ENCODE results near the gene ATP10D.
"Not testable (repeated sequence)": the region's sequence is repeated elsewhere in the genome, so short reads cannot be mapped to it uniquely, and the experiment has no call there.

The ATP10D gene

DNA sequence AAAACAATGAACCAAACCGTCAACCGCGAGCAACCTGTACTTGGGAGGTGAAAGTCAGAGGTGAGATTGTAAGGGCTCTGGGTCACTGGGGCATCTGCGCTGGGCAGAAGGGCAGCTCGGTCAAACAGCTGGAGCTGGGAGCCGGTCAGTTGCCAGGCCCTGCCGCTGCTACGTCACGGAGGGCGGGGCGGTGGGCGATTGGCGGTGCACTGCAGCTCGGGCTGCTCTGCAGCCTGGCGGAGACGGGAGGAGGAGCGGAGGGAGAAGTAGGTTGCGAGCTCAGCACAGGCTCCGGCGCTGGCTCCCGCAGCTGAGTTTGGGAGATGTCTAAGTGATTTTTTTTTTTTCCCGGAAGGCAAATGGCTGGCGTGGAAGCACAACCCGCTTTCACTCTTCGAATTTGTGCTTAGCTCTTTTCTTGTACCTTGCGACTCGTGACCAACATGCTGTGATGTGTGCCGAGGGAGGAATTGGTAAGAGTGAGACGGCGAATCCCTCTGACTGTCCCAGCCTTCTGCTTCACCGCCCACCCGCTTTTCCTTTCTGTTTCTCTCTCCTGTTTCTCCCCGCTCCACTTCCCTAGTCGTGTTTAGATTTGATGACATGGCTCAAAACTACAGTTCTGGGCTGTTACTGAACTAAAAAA, at the start of gene ATP10D:
ATP10D (plus strand) TSS at position 229 of the 646 bp plus-strand sequence. CDS start 27,266 bp downstream, outside the sequence.
- DNase-seq = peak; percentile 75

DNA sequence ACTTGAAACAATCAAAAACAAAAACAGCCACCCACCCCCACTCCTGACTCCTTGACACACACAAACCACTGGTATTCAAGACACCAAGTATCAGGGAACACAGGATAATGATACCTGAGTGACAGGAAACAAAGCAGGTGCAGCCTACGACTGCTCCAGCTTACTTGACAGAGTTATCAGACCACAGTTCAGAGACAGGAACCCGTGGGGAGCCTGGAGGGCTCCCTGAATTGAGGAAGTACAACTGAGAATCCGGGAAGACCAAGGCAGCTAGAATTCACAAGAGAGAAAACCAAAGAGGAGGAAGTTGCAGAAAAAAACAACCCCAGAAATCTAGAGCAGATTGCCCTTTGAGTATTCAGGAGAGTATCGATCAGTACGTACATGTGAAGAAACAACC, 42.1 kb upstream of the ATP10D start:
- peak; percentile 78 for DNase-seq

- no peak for DNase-seq
Measured at GRCh38 chr4:47444031-47444430, 41.0 kb upstream of the ATP10D start.

DNA sequence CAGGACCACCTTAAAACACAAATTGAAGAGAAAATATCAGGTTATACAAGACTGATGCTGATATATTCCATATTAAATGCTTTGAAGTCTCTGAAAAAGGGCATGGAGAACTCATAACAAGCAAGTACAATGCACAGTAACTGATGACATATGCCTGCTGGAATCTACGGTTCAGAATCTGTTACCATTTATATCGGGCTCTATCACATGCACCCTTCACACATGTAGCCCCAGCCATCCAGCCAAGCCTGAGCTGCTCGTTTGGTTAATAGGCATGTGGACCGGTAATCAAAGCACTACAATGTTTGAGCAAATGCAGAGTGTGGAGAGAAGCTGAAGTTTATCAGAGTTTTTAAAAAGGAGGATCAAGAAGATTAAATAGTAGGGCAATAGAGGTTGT, 33.4 kb upstream of the ATP10D start:
- no peak for DNase-seq

DNA sequence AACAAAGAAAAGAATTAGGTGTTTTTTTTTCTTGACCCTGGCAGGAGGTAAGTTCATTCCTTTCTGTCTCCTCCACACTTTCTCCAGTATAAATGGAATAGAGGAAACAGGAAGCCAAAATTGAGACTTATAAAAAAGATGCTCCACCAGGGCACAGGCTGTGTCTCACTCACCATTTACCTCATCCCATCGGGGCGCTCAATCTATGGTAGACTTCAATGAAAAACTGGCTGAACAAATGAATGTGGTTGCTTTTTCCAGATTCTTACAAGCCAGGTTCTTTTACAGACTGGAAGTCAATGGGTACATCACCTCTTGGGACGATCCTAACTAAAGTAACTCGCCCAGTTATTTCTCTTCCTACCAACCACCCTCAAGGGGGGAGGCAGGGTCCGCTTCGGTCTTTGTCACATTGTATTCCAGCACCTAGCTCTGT, 22.3 kb upstream of the ATP10D start:
- no peak for DNase-seq

DNA sequence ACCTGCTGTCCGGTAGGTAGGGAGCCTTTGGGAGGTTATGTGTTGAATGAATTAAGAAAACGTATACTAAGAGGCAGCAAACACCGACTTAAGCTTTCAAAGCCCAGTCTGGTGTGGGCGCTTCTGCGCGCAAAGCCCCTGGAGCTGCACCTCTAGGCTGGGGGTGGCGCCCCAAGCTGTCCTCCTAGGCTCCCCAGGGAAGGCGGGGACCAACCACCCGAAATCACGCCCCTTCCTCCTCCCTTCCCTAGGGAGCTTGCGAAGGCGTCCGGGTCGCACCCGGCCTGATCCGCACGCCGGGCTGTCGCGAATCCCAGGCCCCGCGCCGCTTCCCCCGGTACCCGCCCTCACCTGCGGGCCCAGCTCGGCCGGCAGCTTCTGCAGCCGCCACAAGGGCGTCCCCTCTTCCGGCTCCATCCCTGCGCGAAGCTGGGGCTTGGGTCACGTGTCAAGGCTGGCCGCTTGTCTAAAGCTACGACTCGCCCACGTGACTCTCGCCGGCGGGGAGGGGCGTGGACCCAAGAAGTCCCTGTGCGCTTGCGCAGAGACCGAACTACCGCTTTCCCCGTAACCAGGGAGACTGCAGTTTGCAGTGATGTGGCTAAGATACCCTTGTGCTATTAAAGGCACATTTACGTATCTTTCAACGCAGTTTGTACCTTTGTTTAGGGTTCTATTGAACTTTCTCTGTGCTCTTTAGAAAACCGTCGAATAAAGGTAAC, 21.7 kb upstream of the ATP10D start, which contains the start of gene COMMD8:
COMMD8 (minus strand) TSS at position 468 of the 722 bp plus-strand sequence; CDS start at position 417, 51 bp downstream.
- peak; percentile 92 for DNase-seq

- DNase-seq = no peak
Measured at GRCh38 chr4:47465004-47465403, 20.1 kb upstream of the ATP10D start.

DNA sequence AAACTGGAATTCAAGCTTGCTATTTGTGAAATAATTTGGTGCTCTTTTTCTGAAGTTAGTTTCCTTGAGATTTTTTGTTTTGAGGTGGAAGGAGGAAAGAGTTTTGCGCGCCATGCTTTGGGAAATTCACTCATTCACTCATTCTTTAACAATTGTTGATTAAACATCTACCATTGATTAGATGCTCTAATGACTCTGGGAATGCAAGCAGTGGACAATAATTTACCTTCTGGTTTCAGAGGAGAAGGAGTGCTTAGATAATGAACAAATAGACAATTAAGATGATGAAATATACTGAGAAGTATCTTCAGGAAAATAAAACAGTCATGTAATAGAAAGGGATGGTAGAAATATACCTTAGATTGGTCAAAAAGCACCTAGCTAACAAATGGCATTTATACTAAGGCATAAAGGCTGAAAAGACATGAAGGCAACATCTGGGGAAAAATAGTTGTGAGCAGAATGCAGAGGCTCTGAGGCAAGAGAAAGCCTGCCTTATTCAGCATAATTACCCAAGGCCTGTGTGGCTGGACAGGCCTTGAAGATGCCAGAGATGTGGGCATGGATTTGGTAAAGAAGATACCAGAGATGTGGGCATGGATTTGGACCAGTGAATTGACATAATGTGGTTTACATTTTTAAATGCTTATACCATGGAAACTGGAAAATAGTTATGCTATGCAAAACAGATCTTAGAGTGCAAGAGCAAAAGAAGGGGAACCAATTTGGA, 18.9 kb upstream of the ATP10D start:
- no peak for DNase-seq

GRCh38 chr4:47468706-47469365, 16.2 kb upstream of the ATP10D start:
- DNase-seq = no peak

DNA sequence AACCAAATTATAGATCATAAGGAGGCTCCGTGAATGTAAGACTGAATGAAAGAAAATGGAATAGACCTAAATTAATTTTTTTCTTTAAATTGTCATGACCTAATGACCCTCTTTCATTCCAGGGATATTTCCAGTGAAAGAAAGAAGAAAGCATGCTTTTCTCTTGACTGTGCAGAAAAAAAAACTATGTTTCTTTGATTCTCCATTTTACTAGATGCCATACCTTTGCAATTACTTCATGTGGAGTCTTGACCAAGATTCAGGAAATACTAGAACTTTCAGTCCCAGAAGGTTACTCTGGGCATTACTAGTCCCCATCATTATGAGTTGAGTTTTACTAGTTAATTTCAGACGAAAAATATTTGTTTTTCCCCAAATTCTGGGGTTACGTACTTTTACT, 15.1 kb upstream of the ATP10D start:
- DNase-seq = no peak

GRCh38 chr4:47471064-47471463, 14.0 kb upstream of the ATP10D start:
- DNase-seq = no peak

DNA sequence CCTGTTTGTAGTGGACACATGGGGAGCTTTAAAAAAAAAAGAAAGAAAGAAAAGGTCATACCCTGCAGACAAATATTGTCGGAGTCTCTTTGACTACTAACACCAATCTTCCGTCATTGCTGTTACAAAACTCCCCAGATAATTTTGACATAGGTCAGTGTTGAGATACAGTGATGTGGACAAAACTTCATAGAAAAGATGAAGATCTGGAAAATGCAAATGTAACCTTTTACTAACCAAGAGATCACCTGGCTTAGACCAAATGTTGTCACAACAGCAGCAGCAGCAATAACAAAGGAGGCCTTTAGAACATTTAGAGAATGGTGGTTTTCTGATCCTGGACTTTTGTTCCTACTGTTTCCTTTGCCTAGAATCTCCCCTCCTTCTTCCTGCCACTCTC, 13.5 kb upstream of the ATP10D start:
- DNase-seq = no peak

- DNase-seq = no peak
Measured at GRCh38 chr4:47473141-47473750, 11.8 kb upstream of the ATP10D start.

- DNase-seq = no peak
Measured at GRCh38 chr4:47474799-47475198, 10.3 kb upstream of the ATP10D start.

DNA sequence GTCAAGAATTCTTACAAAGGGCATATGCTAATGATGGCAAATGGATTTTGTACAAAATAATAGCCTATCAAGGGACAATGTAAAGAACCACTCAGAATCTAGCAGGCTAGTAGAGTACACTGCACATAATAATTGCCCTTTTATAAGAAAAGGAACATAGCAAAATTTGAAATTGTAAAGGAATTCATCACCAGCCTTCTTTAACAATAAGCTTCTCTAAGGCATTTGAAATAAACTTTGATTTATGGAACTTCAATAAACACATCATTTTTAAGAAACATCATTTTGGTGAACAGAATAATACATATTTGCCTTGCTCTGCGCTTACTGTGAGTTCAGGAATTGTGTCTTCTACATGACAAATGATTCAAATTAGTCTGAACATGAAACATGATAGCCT, 9.7 kb upstream of the ATP10D start:
- no peak for DNase-seq

GRCh38 chr4:47478804-47479203, 6.3 kb upstream of the ATP10D start:
- DNase-seq = no peak

GRCh38 chr4:47482326-47482725, 2.7 kb upstream of the ATP10D start:
- DNase-seq = no peak

GRCh38 chr4:47483745-47484144, 1.3 kb upstream of the ATP10D start:
- no peak for DNase-seq

- DNase-seq = no peak
Measured at GRCh38 chr4:47484168-47484567, 907 bp upstream of the ATP10D start.

DNA sequence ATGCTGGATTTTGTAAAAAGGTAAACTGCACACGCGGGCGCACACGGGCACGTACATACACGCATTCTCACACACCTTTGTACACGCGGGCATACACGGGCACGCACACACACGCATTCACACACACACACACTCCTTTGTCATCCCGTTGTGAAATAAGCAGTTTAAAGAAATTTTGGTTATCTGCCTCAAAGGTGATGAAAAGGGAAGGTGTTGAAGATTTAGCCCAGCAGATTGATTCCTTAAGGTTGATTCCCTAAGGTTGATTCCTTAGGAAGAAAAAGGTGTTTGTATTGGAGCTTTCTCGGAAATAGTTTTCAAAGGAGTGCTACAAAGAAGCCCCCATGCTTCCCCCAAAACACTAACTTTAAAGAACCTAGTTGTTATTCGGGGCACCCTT, 693 bp downstream of the ATP10D start:
- DNase-seq = no peak

DNA sequence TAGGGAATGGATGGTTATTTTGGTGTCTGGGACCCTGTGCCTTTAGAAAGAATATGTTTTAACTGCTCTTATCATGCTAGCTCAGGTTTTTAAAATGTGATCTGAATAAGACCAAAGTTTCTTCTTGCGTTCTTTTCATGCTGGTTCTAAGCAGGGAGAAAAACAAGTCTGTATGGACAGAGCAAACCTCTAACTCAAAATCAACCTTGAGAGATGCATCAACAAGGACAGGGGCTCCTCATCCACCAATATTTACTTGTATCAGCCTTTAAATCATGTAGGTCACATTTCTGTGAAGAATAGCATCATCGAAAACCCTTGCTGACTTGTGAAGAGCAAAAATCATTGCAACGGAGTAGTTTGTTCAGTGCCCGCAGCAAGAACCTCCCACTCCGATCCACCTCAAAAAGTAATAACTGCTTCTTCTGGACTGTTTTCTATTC, 1.2 kb downstream of the ATP10D start:
- DNase-seq = no peak

DNA sequence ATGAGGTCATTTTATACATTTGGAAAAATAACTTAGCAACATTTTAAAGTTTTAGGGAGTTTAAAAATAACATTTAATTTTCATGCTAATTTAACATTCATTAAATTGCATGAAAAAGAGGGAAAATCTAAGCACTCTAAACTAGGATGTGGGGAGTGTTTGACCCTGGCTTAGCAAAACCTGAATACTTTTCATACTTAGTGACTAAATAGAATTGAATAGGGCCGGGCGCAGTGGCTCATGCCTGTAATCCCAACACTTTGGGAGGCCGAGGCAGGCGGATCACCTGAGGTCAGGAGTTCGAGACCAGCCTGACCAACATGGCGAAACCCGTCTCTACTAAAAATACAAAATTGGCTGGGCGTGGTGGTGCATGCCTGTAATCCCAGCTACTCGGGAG, 1.7 kb downstream of the ATP10D start:
- not testable (repeated sequence) for DNase-seq

DNA sequence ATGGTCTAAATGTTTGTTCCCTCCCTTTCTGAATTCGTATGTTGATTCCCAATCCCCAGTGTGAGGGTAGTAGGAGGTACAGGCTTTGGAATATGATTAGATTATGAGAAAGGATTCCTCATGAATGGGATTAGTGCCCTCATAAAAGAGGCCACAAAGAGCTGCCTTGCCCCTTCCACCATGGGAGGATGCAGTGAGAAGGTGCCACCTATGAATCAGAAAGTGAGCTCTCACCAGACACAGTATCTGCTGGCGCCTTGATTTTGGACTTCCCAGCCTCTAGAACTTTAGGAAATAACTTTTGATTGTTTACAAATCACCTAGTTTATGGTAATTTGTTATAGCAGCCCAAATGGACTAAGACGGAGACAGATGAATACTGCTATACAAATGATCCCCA, 3.6 kb downstream of the ATP10D start:
- no peak for DNase-seq
